Mesenchymal stem cell (in vitro differentiated cells and primary cell): ENCODE results near the gene UBE2J1. TPM values are rescaled to one million over a fixed set of nuclear protein-coding genes. Genes with fewer than 3 reads are reported as not detected.

ENCODE experiments used
- DNase-seq: peaks from one replicate; pipeline ENCODE4 v3.0.0-alpha.2; 2013
- H2AFZ ChIP-seq: one replicate; pipeline ENCODE4 v1.6.1; 2013; ENCODE audit warnings: low read depth, mild to moderate bottlenecking, control low read depth, inconsistent platforms, low read length, moderate library complexity
- H2AK5ac ChIP-seq: 2 replicates; pipeline ENCODE4 v1.6.1; 2013; ENCODE audit warnings: low read length, moderate library complexity, mild to moderate bottlenecking, inconsistent platforms; ENCODE audit not compliant: severe bottlenecking
- H2BK120ac ChIP-seq: one replicate; pipeline ENCODE4 v1.6.1; 2013; ENCODE audit warnings: low read depth, mild to moderate bottlenecking, inconsistent platforms, low read length, moderate library complexity
- H2BK12ac ChIP-seq, 2 experiments: one replicate each; pipeline ENCODE4 v1.6.1; 2013; ENCODE audit warnings: inconsistent platforms in 2 of 2, low read length in 2 of 2, mild to moderate bottlenecking in 2 of 2, moderate library complexity in 2 of 2, control low read depth in 1 of 2
- H2BK15ac ChIP-seq: one replicate; pipeline ENCODE4 v1.6.1; 2013; ENCODE audit warnings: mild to moderate bottlenecking, low read depth, inconsistent platforms; ENCODE audit not compliant: poor library complexity, severe bottlenecking
- H2BK5ac ChIP-seq: 2 replicates; pipeline ENCODE4 v1.6.1; 2013; ENCODE audit warnings: low read depth, mild to moderate bottlenecking, low read length, control low read depth, inconsistent platforms; ENCODE audit not compliant: poor library complexity, severe bottlenecking
- H3K14ac ChIP-seq, 2 experiments: one replicate each; pipeline ENCODE4 v1.6.1; 2013; ENCODE audit warnings: inconsistent platforms in 2 of 2, low read length in 2 of 2, control low read depth in 1 of 2, mild to moderate bottlenecking in 1 of 2, moderate library complexity in 1 of 2
- H3K18ac ChIP-seq, 2 experiments: one replicate each; pipeline ENCODE4 v1.6.1; 2013; ENCODE audit warnings: inconsistent platforms in 2 of 2, low read length in 2 of 2, control low read depth in 1 of 2, low read depth in 1 of 2, mild to moderate bottlenecking in 1 of 2
- H3K23ac ChIP-seq, 2 experiments: one replicate each; pipeline ENCODE4 v1.6.1; 2013; ENCODE audit warnings: inconsistent platforms in 2 of 2, low read length in 2 of 2, mild to moderate bottlenecking in 2 of 2, moderate library complexity in 2 of 2, control low read depth in 1 of 2
- H3K27ac ChIP-seq: 2 replicates; pipeline ENCODE4 v1.5.1; 2013; ENCODE audit warnings: mild to moderate bottlenecking, moderate library complexity, low read length, control low read depth, inconsistent platforms; ENCODE audit not compliant: poor library complexity, severe bottlenecking
- H3K27me3 ChIP-seq, 2 experiments: 2 replicates each; pipeline versions ENCODE4 v1.6.1 to v1.7.0; 2013; ENCODE audit warnings: low read length in 2 of 2, mild to moderate bottlenecking in 2 of 2, moderate library complexity in 2 of 2, control low read depth in 1 of 2, inconsistent platforms in 1 of 2; ENCODE audit not compliant: control insufficient read depth in 1 of 2, insufficient read depth in 1 of 2
- H3K36me3 ChIP-seq, 2 experiments: 2 replicates each; pipeline versions ENCODE4 v1.6.1 to v1.7.0; 2013; ENCODE audit warnings: low read length in 2 of 2, control low read depth in 1 of 2, inconsistent platforms in 1 of 2, low read depth in 1 of 2, mild to moderate bottlenecking in 1 of 2; ENCODE audit not compliant: insufficient read depth in 2 of 2, control insufficient read depth in 1 of 2
- H3K4ac ChIP-seq, 2 experiments: one replicate each; pipeline ENCODE4 v1.6.1; 2013; ENCODE audit warnings: inconsistent platforms in 2 of 2, low read length in 2 of 2, mild to moderate bottlenecking in 2 of 2, moderate library complexity in 2 of 2, control low read depth in 1 of 2, low read depth in 1 of 2
- H3K4me1 ChIP-seq: 2 replicates; pipeline ENCODE4 v1.6.1; 2013; ENCODE audit warnings: low read depth, low read length, control low read depth; ENCODE audit not compliant: control insufficient read depth, insufficient read depth
- H3K4me2 ChIP-seq: 2 replicates; pipeline ENCODE4 v1.6.1; 2013; ENCODE audit warnings: low read length, mild to moderate bottlenecking, inconsistent platforms; ENCODE audit not compliant: poor library complexity, severe bottlenecking
- H3K4me3 ChIP-seq, 2 experiments: 2 replicates each; pipeline versions ENCODE4 v1.5.1 to v1.7.0; 2013; ENCODE audit warnings: low read length in 2 of 2, mild to moderate bottlenecking in 2 of 2, control low read depth in 1 of 2, low read depth in 1 of 2; ENCODE audit not compliant: insufficient read depth in 1 of 2
- H3K79me1 ChIP-seq: replicated peaks from 2 replicates; pipeline ENCODE4 v1.6.1; 2013; ENCODE audit warnings: mild to moderate bottlenecking, control low read depth, low read length, inconsistent platforms; ENCODE audit not compliant: poor library complexity, severe bottlenecking
- H3K9ac ChIP-seq: 2 replicates; pipeline ENCODE4 v1.7.0; 2013; ENCODE audit warnings: mild to moderate bottlenecking, low read length, moderate library complexity
- H3K9me3 ChIP-seq: 2 replicates; pipeline ENCODE4 v1.7.0; 2013; ENCODE audit warnings: mild to moderate bottlenecking, low read length; ENCODE audit not compliant: control insufficient read depth
- H4K8ac ChIP-seq: one replicate; pipeline ENCODE4 v1.6.1; 2013; ENCODE audit warnings: inconsistent platforms, mild to moderate bottlenecking, low read length, moderate library complexity
- H4K91ac ChIP-seq: one replicate; pipeline ENCODE4 v1.6.1; 2013; ENCODE audit warnings: mild to moderate bottlenecking, low read length, inconsistent platforms
- WGBS: methylation state at CpG from one replicate; pipeline ENCODE4 v1.1.7; 2013; ENCODE audit warnings: mixed read lengths; 5-methylcytosine and 5-hydroxymethylcytosine counted together
- polyA plus RNA-seq, 2 experiments: library from polyadenylated mRNA; stranded (reverse); fragments of 200-250 nt; gene quantifications; one replicate each; pipeline ENCODE4 v1.2.3, GENCODE V29; 2013

The UBE2J1 gene
- polyA plus RNA-seq (2013, experiment 1 of 2) = 57.8 TPM
- polyA plus RNA-seq (2013, experiment 2 of 2) = 59.2 TPM

- Histone ChIP-seq H3K79me1 (peaks cover 2% of the 10 kb centered on the region), H3K23ac (peak within 1 kb of the TSS; percentile 54 to 83), H3K14ac (peak within 1 kb of the TSS in 1 of 2 experiments; percentile 98), H3K9me3 (no peaks in the 10 kb centered on the region), H4K8ac (peak within 1 kb of the TSS; percentile 97), H3K27me3 (no peaks in the 10 kb centered on the region), H3K4me3 (peak within 1 kb of the TSS; percentile 85 to 94), H3K4me1 (peaks cover 13% of the 10 kb centered on the region), H2BK5ac (peak within 1 kb of the TSS; percentile 71), H2AK5ac (no peak within 1 kb of the TSS), H3K4me2 (peak within 1 kb of the TSS; percentile 82), H2BK15ac (peak within 1 kb of the TSS; percentile 99), H4K91ac (peak within 1 kb of the TSS; percentile 97), H3K9ac (peak within 1 kb of the TSS; percentile 96), H3K27ac (peak within 1 kb of the TSS; percentile 28), H2BK120ac (peak within 1 kb of the TSS; percentile 97), H3K36me3 (peaks cover 0 to 2% of the 10 kb centered on the region in 2 experiments), H3K4ac (peak within 1 kb of the TSS; percentile 97 to 99), H3K18ac (peak within 1 kb of the TSS; percentile 97 to 99), H2AFZ (peak within 1 kb of the TSS; percentile 82), H2BK12ac (peak within 1 kb of the TSS; percentile 82 to 84)
- DNase-seq = peak; percentile 95
- WGBS = under 1% methylated on average over 98 of the region's 102 CpGs
Observed at GRCh38 chr6:89352278-89353117, at the start of gene UBE2J1. TSS of gene UBE2J1 (minus strand) at chr6:89352722. CDS start at chr6:89352569, 153 bp downstream.

- Histone ChIP-seq H3K4ac (no peak overlapping the region), H3K4me2 (no peak overlapping the region), H3K9me3 (no peaks in the 10 kb centered on the region), H3K36me3 (no peaks in the 10 kb centered on the region), H3K4me1 (no peaks in the 10 kb centered on the region), H3K9ac (no peak overlapping the region), H2BK15ac (no peak overlapping the region), H3K79me1 (no peaks in the 10 kb centered on the region), H4K8ac (no peak overlapping the region), H2AK5ac (no peak overlapping the region), H3K4me3 (no peak overlapping the region), H3K23ac (no peak overlapping the region), H3K18ac (no peak overlapping the region), H3K14ac (no peak overlapping the region), H2AFZ (no peak overlapping the region), H2BK5ac (no peak overlapping the region), H4K91ac (no peak overlapping the region), H3K27me3 (peaks cover 0 to 10% of the 10 kb centered on the region in 2 experiments), H3K27ac (no peak overlapping the region), H2BK120ac (no peak overlapping the region), H2BK12ac (no peak overlapping the region)
- no peak for DNase-seq
- WGBS = 85% methylated on average over 6 of the region's 6 CpGs
Observed at GRCh38 chr6:89400912-89401399, 48.4 kb upstream of the UBE2J1 start.

- WGBS = 94% methylated on average over 3 of the region's 3 CpGs
- H2BK5ac ChIP-seq = no peak overlapping the region
- no peak for DNase-seq
- peaks cover 0 to 6% of the 10 kb centered on the region in 2 experiments for H3K27me3 ChIP-seq
- no peak overlapping the region for H2AFZ ChIP-seq
- H2AK5ac ChIP-seq = no peak overlapping the region
- no peak overlapping the region for H3K14ac ChIP-seq
- no peak overlapping the region for H4K91ac ChIP-seq
- no peak overlapping the region for H2BK12ac ChIP-seq
- H3K4me1 ChIP-seq = no peaks in the 10 kb centered on the region
- no peak overlapping the region for H3K27ac ChIP-seq
- H3K23ac ChIP-seq = no peak overlapping the region
- H3K4me2 ChIP-seq = no peak overlapping the region
- no peak overlapping the region for H3K18ac ChIP-seq
- H3K4me3 ChIP-seq = no peak overlapping the region
- no peak overlapping the region for H2BK120ac ChIP-seq
- no peak overlapping the region for H3K9ac ChIP-seq
- no peaks in the 10 kb centered on the region for H3K9me3 ChIP-seq
- no peaks in the 10 kb centered on the region for H3K36me3 ChIP-seq
- no peak overlapping the region for H4K8ac ChIP-seq
- H3K4ac ChIP-seq = no peak overlapping the region
- H3K79me1 ChIP-seq = no peaks in the 10 kb centered on the region
- no peak overlapping the region for H2BK15ac ChIP-seq
Observed at GRCh38 chr6:89400050-89400449, 47.5 kb upstream of the UBE2J1 start.

GRCh38 chr6:89398762-89399525 is 46.4 kb upstream of the UBE2J1 start:
- H4K91ac ChIP-seq = no peak overlapping the region
- H2BK120ac ChIP-seq = no peak overlapping the region
- no peak overlapping the region for H3K14ac ChIP-seq
- no peaks in the 10 kb centered on the region for H3K36me3 ChIP-seq
- no peak overlapping the region for H2AFZ ChIP-seq
- H3K18ac ChIP-seq = no peak overlapping the region
- no peak overlapping the region for H3K9ac ChIP-seq
- H2BK15ac ChIP-seq = no peak overlapping the region
- H3K4me1 ChIP-seq = no peaks in the 10 kb centered on the region
- no peak overlapping the region for H2AK5ac ChIP-seq
- 77% methylated on average over 5 of the region's 7 CpGs for WGBS
- no peak overlapping the region for H3K4me2 ChIP-seq
- no peak overlapping the region for H2BK12ac ChIP-seq
- DNase-seq = no peak
- no peak overlapping the region for H3K4me3 ChIP-seq
- H4K8ac ChIP-seq = no peak overlapping the region
- H3K27ac ChIP-seq = no peak overlapping the region
- no peak overlapping the region for H3K23ac ChIP-seq
- H2BK5ac ChIP-seq = no peak overlapping the region
- H3K27me3 ChIP-seq = peaks cover 0 to 6% of the 10 kb centered on the region in 2 experiments
- no peak overlapping the region for H3K4ac ChIP-seq
- peaks cover under 1% of the 10 kb centered on the region for H3K9me3 ChIP-seq
- H3K79me1 ChIP-seq = no peaks in the 10 kb centered on the region
